Fibroblast of the aortic adventitia (primary cell): ENCODE measurements around the gene SERPINB12. TPM values are rescaled to one million over a fixed set of nuclear protein-coding genes. Genes with fewer than 3 reads are reported as not detected.

ENCODE experiments used
- DNase-seq: peaks from one replicate; pipeline ENCODE4 v3.0.0-alpha.2; 2010; ENCODE audit warnings: low read depth
- H3K4me3 ChIP-seq: 2 replicates; pipeline ENCODE4 v1.5.1; 2011; ENCODE audit warnings: low read depth, mild to moderate bottlenecking, control low read depth, low read length, moderate library complexity
- total RNA-seq: library from RNA; depleted of rRNA; stranded (reverse); fragments of >200 nt; gene quantifications from 2 replicates; pipeline ENCODE4 v1.2.3, GENCODE V29; 2012; ENCODE audit warnings: low replicate concordance
- TF ChIP-seq, protein P1 (sequence below): IDR thresholded peaks from 2 replicates; pipeline ENCODE4 v1.5.1; 2011; ENCODE audit warnings: mild to moderate bottlenecking, low read length, control low read depth, inconsistent platforms; ENCODE audit not compliant: insufficient read depth

The SERPINB12 gene
- total RNA-seq, 1 donor = not detected

DNA sequence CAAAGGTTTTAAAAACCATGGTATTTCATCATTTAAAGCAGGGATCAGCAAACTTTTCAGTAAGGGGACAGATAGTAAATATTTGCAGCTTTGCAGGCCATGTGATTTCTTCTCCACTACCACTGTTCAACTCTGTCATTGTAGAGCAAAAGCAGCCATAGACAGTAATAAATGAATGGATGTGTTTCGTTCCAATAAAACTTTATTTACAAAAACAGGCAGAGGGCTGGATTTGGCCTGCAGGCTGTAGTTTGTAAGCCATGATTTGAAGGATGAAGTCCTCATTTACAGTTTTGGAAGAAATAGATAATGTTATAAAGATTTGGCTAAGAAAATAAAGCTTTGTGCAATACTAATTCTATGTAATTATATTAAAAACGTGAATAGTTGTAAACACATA, 1.8 kb downstream of the SERPINB12 start:
- no peak overlapping the region for H3K4me3 ChIP-seq
- TF ChIP-seq, protein P1, sequence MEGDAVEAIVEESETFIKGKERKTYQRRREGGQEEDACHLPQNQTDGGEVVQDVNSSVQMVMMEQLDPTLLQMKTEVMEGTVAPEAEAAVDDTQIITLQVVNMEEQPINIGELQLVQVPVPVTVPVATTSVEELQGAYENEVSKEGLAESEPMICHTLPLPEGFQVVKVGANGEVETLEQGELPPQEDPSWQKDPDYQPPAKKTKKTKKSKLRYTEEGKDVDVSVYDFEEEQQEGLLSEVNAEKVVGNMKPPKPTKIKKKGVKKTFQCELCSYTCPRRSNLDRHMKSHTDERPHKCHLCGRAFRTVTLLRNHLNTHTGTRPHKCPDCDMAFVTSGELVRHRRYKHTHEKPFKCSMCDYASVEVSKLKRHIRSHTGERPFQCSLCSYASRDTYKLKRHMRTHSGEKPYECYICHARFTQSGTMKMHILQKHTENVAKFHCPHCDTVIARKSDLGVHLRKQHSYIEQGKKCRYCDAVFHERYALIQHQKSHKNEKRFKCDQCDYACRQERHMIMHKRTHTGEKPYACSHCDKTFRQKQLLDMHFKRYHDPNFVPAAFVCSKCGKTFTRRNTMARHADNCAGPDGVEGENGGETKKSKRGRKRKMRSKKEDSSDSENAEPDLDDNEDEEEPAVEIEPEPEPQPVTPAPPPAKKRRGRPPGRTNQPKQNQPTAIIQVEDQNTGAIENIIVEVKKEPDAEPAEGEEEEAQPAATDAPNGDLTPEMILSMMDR = no peak
- no peak for DNase-seq

DNA sequence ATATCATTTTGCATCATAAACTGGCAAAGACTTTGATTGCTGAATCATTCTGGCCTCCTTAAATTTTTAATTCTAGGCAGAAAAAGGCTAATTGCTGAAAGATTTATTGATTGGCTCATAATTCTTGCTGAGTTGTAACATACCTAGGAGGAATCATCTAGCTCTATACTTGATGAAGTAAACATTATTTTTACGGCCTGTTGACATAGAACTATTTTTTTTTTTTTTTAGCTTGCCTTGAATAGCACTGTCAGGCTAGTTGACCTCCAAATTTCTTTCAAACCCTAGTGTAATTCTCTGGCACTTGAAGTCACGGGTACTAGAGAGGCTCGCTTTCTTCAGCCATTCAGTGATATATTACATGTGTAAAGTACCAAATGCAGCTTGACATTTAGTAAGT, 2.8 kb downstream of the SERPINB12 start:
- TF ChIP-seq, protein P1 = no peak
- no peak for DNase-seq
- no peak overlapping the region for H3K4me3 ChIP-seq

DNA sequence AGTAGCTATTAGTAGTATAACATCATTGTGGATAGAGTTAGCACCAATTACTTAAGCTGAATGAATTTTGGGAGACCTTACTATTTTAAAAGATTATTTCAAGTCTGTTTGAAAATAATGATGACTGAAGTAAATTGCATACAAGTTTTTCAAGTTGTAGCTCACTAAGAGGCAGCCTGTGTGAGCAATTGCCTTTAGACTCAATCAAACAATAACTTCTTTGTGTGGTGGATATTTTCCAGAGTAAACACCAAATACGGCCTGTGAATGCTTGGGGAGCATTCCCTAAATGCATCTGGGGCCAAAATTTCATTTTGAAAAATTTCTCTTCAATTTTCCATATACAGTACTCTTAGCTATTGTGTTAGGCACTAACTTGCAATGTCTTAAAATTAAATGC, 7.9 kb downstream of the SERPINB12 start:
- H3K4me3 ChIP-seq = no peak overlapping the region
- TF ChIP-seq, protein P1 = no peak
- DNase-seq = no peak

DNA sequence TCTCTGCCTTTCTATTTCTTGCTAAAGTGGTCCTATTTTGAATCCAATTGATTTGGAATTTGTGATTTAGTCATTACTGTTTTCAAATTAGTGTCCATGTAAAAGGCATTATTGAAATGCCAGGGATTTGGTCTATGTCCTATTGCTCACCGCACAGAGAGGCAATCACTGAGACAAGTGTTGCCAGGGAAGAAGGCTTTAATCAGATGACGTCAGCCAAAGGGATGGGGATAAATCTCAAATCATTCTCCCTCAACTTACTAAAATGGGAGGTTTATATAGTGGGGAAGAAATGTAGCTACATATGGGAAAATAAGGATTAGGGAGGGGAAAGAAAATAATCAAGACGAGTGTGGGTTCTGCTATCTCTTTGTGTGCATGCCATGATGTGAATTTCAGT, 9.6 kb downstream of the SERPINB12 start:
- DNase-seq = no peak
- H3K4me3 ChIP-seq = no peak overlapping the region
- TF ChIP-seq, protein P1 = no peak

DNA sequence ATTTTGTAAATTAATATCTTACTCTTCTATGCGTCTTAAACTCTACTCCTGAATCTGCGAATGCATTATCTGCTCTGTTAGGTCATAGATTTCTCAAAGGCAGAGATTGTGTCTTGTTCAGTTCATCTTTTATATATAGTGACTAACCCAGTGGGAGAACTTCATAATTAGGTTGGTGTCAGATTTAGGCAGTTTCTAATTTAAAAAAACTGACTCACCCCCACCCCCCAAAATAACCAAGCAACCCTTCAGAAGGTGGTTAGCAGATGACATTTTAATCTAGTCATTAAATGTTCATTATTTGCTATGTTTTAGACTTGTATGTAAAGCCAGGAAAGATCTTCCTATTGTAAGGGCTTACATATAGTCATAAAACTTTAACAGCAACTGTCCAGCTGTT, 10.4 kb downstream of the SERPINB12 start:
- TF ChIP-seq, protein P1 = no peak
- no peak for DNase-seq
- no peak overlapping the region for H3K4me3 ChIP-seq

DNA sequence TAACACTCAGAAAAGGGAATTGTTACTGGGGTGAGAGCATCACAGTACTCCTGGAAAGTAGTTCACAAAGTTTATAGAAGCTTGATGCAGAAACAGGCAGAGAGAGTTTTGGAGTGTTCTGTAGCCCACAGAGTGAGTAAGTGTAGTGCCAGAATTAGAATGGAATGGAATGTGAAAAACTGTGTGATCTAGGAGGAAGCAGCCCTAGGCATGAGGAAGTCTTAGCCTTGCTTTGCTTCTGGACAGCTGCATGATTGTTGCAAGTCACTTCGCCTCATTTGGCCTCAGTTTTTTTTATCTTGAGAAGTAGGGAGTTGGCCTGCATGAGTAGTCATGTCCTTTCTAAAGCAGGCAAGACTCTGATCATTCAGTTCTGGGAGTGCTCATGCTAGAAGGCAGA, 10.9 kb downstream of the SERPINB12 start:
- no peak overlapping the region for H3K4me3 ChIP-seq
- TF ChIP-seq, protein P1 = no peak

More for the DNA sequence above, 10.9 kb downstream of the SERPINB12 start:
- DNase-seq = peak; percentile 87
